Loucy (cell line): Measurements from ENCODE around the gene CAPN11.
"Not testable (repeated sequence)": the region's sequence is repeated elsewhere in the genome, so short reads cannot be mapped to it uniquely, and the experiment has no call there.

Source experiments
- EZH2phosphoT487 ChIP-seq: fragments of 200-600 bp; IDR thresholded peaks from 2 replicates; pipeline ENCODE4 v1.6.1; 2018; ENCODE audit warnings: antibody characterized with exemption, mild to moderate bottlenecking, moderate library complexity, borderline replicate concordance
- TF ChIP-seq, protein P1 (sequence below): fragments of 200-600 bp; sonication (generic); conservative IDR thresholded peaks from 2 replicates; pipeline ENCODE4 v1.5.1; 2014; ENCODE audit warnings: mild to moderate bottlenecking, antibody characterized with exemption, low read length

DNA sequence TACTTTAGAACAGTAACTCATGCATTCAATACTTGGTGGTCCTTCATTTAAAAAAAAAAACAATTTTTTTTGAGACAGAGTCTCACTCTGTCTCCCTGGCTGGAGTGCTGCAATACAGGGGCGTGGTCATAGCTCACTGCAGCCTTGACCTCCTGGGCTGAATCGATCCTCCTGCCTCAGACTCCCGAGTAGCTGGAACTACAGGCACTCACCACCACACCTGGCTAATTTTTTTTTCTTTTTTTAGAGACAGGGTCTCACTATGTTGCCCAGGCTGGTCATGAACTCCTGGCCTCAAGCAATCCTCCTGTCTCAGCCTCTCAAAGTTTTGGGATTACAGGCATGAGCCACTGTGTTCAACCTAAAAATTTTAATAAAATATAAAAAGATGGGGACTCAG is 14.1 kb upstream of the CAPN11 start:
- TF ChIP-seq, protein P1, sequence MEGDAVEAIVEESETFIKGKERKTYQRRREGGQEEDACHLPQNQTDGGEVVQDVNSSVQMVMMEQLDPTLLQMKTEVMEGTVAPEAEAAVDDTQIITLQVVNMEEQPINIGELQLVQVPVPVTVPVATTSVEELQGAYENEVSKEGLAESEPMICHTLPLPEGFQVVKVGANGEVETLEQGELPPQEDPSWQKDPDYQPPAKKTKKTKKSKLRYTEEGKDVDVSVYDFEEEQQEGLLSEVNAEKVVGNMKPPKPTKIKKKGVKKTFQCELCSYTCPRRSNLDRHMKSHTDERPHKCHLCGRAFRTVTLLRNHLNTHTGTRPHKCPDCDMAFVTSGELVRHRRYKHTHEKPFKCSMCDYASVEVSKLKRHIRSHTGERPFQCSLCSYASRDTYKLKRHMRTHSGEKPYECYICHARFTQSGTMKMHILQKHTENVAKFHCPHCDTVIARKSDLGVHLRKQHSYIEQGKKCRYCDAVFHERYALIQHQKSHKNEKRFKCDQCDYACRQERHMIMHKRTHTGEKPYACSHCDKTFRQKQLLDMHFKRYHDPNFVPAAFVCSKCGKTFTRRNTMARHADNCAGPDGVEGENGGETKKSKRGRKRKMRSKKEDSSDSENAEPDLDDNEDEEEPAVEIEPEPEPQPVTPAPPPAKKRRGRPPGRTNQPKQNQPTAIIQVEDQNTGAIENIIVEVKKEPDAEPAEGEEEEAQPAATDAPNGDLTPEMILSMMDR, result not testable (repeated sequence)
- not testable (repeated sequence) for TF ChIP-seq EZH2phosphoT487
